Liver (tissue), 9 donors: ENCODE data around the gene RALGPS1. TPM values are rescaled to one million over a fixed set of nuclear protein-coding genes. Genes with fewer than 3 reads are reported as not detected.

Experiments
- DNase-seq: peaks from one replicate; pipeline ENCODE4 v3.0.0-alpha.2; 2017; ENCODE audit warnings: low spot score
- H3K27ac ChIP-seq, 2 donors: one replicate each; pipeline ENCODE4 v1.7.0; 2013; ENCODE audit warnings: inconsistent platforms in 2 of 2, low read length in 2 of 2, control low read depth in 1 of 2, low read depth in 1 of 2, mild to moderate bottlenecking in 1 of 2
- H3K27me3 ChIP-seq, 4 donors: one replicate each; pipeline versions ENCODE4 v1.6.1 to v1.7.0; 2013; ENCODE audit warnings: low read length in 3 of 4, inconsistent platforms in 1 of 4, mild to moderate bottlenecking in 1 of 4, moderate library complexity in 1 of 4; ENCODE audit not compliant: control insufficient read depth in 4 of 4, insufficient read depth in 4 of 4
- H3K36me3 ChIP-seq, 4 donors: one replicate each; pipeline versions ENCODE4 v1.6.1 to v1.7.0; 2013; ENCODE audit warnings: low read length in 3 of 4, mild to moderate bottlenecking in 3 of 4, low read depth in 1 of 4, moderate library complexity in 1 of 4; ENCODE audit not compliant: control insufficient read depth in 4 of 4, insufficient read depth in 3 of 4
- H3K4me1 ChIP-seq, 4 donors: one replicate each; pipeline versions ENCODE4 v1.6.1 to v1.7.0; 2013; ENCODE audit warnings: low read length in 3 of 4, mild to moderate bottlenecking in 3 of 4, moderate library complexity in 1 of 4; ENCODE audit not compliant: control insufficient read depth in 4 of 4, insufficient read depth in 4 of 4
- H3K4me3 ChIP-seq, 3 donors: one replicate each; pipeline versions ENCODE4 v1.6.1 to v1.7.0; 2013; ENCODE audit warnings: low read length in 3 of 3, control low read depth in 1 of 3, low read depth in 1 of 3, mild to moderate bottlenecking in 1 of 3
- H3K9ac ChIP-seq, 2 donors: one replicate each; pipeline ENCODE4 v1.7.0; 2013; ENCODE audit warnings: low read length in 2 of 2, mild to moderate bottlenecking in 2 of 2, moderate library complexity in 2 of 2, control low read depth in 1 of 2, low read depth in 1 of 2
- H3K9me3 ChIP-seq, 4 donors: one replicate each; pipeline versions ENCODE4 v1.6.1 to v1.7.0; 2013; ENCODE audit warnings: low read length in 3 of 4; ENCODE audit not compliant: control insufficient read depth in 4 of 4
- ATF3 ChIP-seq: IDR thresholded peaks from 2 replicates; pipeline ENCODE4 v1.6.1; 2016; ENCODE audit warnings: antibody characterized with exemption
- EGR1 ChIP-seq, 2 donors: IDR thresholded peaks; 2 replicates each; pipeline ENCODE4 v1.6.1; 2016 to 2018; ENCODE audit warnings: antibody characterized with exemption in 2 of 2, low read depth in 2 of 2
- FOXA1 ChIP-seq: IDR thresholded peaks from 2 replicates; pipeline ENCODE4 v1.6.1; 2016; ENCODE audit warnings: antibody characterized with exemption
- FOXA2 ChIP-seq: IDR thresholded peaks from 2 replicates; pipeline ENCODE4 v1.6.1; 2016; ENCODE audit warnings: antibody characterized with exemption
- GABPA ChIP-seq, 2 donors: IDR thresholded peaks in 1 of 2; conservative IDR thresholded peaks in 1 of 2; 2 replicates each; pipeline ENCODE4 v1.6.1; 2016; ENCODE audit warnings: antibody characterized with exemption in 2 of 2, mild to moderate bottlenecking in 1 of 2, moderate library complexity in 1 of 2
- HNF4A ChIP-seq, 2 donors: conservative IDR thresholded peaks; 2 replicates each; pipeline ENCODE4 v1.6.1; 2016; ENCODE audit warnings: antibody characterized with exemption in 2 of 2, mild to moderate bottlenecking in 2 of 2
- HNF4G ChIP-seq: IDR thresholded peaks from 2 replicates; pipeline ENCODE4 v1.6.1; 2016; ENCODE audit warnings: antibody characterized with exemption
- JUND ChIP-seq, 2 donors: IDR thresholded peaks; 2 replicates each; pipeline ENCODE4 v1.6.1; 2016; ENCODE audit warnings: antibody characterized with exemption in 2 of 2
- RAD21 ChIP-seq, 2 donors: IDR thresholded peaks; 2 replicates each; pipeline ENCODE4 v1.6.1; 2016; ENCODE audit warnings: antibody characterized with exemption in 2 of 2, mild to moderate bottlenecking in 2 of 2
- RXRA ChIP-seq, 2 donors: IDR thresholded peaks; 2 replicates each; pipeline ENCODE4 v1.6.1; 2017 to 2018; ENCODE audit warnings: antibody characterized with exemption in 2 of 2, mild to moderate bottlenecking in 1 of 2
- SP1 ChIP-seq: IDR thresholded peaks from 2 replicates; pipeline ENCODE4 v1.6.1; 2018; ENCODE audit warnings: antibody characterized with exemption, mild to moderate bottlenecking
- TAF1 ChIP-seq: conservative IDR thresholded peaks from 2 replicates; pipeline ENCODE4 v1.6.1; 2016; ENCODE audit warnings: antibody characterized with exemption, mild to moderate bottlenecking
- YY1 ChIP-seq: IDR thresholded peaks from 2 replicates; pipeline ENCODE4 v1.6.1; 2016; ENCODE audit warnings: antibody characterized with exemption, mild to moderate bottlenecking
- ZBTB33 ChIP-seq: IDR thresholded peaks from 2 replicates; pipeline ENCODE4 v1.6.1; 2016; ENCODE audit warnings: antibody characterized with exemption
- WGBS: extraction: QIAGEN DNeasy Blood & Tissue Kit; methylation state at CpG from one replicate; pipeline ENCODE4 v1.1.7; 2013; 5-methylcytosine and 5-hydroxymethylcytosine counted together
- polyA plus RNA-seq, 2 donors: library from polyadenylated mRNA; stranded (reverse) in 1 of 2; unstranded in 1 of 2; fragments of 200-250 nt in 1 of 2; fragments of >200 nt in 1 of 2; fragmentation: Nextera tagmentation in 1 of 2; extraction: Ambion mirVana in 1 of 2; gene quantifications; one replicate each; pipeline versions ENCODE4 v1.2.1 to v1.2.3, GENCODE V29; 2013 to 2015
- total RNA-seq, 2 donors: library from RNA; depleted of rRNA; stranded (reverse); fragments of >200 nt; gene quantifications; one replicate each; pipeline ENCODE4 v1.2.3, GENCODE V29; 2014
- TF ChIP-seq, protein P1 (sequence below): IDR thresholded peaks from 2 replicates; pipeline ENCODE4 v1.6.1; 2016; ENCODE audit warnings: antibody characterized with exemption, mild to moderate bottlenecking
- donor health status: healthy.
- donor health status: healthy.
- donor health status: healthy.
- donor health status: healthy.
- donor health status: healthy.

Gene RALGPS1
- total and polyA plus RNA-seq, 4 donors: 1.4 to 2.7 (median 2.0) TPM

- Histone ChIP-seq H3K9ac (no peak overlapping the region), H3K4me1 (no peaks in the 10 kb centered on the region), H3K27me3 (no peaks in the 10 kb centered on the region), H3K36me3 (no peaks in the 10 kb centered on the region), H3K27ac (no peak overlapping the region), H3K9me3 (no peaks in the 10 kb centered on the region), H3K4me3 (no peak overlapping the region)
- no peak for DNase-seq
- TF ChIP-seq HNF4G (no peak), GABPA (IDR thresholded peaks at IDR 0.05 in 1 of 2, conservative IDR thresholded peaks at IDR 0.05 in 1 of 2) (no peak), ZBTB33 (no peak), YY1 (no peak), FOXA2 (no peak), SP1 (no peak), FOXA1 (no peak)
- WGBS: 94% methylated on average over 2 of the region's 2 CpGs
Observed at GRCh38 chr9:127102788-127103187, 188.2 kb downstream of the RALGPS1 start.

DNA sequence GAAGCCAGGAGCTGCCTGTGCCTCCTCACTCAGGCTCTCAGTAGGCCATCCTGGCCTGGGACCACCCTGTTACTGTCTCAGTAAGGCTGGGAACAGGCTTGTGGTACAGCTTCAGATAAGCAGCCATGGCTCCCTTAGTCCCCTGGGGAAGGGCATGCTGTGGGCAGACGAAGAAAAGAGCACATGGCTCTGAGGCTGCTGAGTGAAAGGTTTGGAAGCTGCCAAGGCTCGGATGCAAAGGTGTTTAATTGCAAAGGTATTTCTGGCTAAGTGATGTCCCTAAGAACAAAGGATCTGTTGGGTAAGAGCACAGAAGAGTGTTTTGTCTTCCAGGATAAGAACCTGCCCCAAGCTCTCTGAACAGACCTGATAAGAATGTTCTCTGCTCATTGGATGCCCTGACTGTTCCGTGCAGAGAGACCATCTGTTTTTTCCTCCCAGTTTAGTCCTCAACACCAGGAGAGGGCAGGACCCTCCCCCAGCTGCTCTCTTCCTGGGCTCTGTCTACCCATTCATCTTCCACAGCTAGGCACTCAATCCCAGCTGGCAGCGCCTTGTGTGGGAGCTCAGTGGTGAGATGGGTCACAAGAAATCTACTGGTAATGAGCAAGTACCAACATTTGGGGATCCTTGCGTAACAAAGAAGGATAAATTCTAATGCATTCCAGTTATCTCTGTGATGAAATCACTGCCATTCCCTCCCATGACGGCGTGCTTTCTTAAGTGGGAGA, 190.2 kb downstream of the RALGPS1 start:
- Histone ChIP-seq H3K9me3 (no peaks in the 10 kb centered on the region), H3K36me3 (no peaks in the 10 kb centered on the region), H3K9ac (no peak overlapping the region), H3K4me3 (no peak overlapping the region), H3K27ac (no peak overlapping the region), H3K27me3 (no peaks in the 10 kb centered on the region), H3K4me1 (peaks cover 0 to 4% (median 1%) of the 10 kb centered on the region in 4 donors)
- DNase-seq: no peak
- WGBS: 96% methylated on average over 7 of the region's 7 CpGs
- TF ChIP-seq YY1: no peak
- TF ChIP-seq JUND (IDR thresholded peaks at IDR 0.05): no peak
- no peak for TF ChIP-seq ATF3
- no peak for TF ChIP-seq ZBTB33
- no peak for TF ChIP-seq RAD21 (IDR thresholded peaks at IDR 0.05)
- TF ChIP-seq EGR1 (IDR thresholded peaks at IDR 0.05; ENCODE audit: low read depth in 2 of 2): no peak
- no peak for TF ChIP-seq RXRA (IDR thresholded peaks at IDR 0.05)
- TF ChIP-seq SP1: no peak
- TF ChIP-seq FOXA1: no peak
- TF ChIP-seq, protein P1, sequence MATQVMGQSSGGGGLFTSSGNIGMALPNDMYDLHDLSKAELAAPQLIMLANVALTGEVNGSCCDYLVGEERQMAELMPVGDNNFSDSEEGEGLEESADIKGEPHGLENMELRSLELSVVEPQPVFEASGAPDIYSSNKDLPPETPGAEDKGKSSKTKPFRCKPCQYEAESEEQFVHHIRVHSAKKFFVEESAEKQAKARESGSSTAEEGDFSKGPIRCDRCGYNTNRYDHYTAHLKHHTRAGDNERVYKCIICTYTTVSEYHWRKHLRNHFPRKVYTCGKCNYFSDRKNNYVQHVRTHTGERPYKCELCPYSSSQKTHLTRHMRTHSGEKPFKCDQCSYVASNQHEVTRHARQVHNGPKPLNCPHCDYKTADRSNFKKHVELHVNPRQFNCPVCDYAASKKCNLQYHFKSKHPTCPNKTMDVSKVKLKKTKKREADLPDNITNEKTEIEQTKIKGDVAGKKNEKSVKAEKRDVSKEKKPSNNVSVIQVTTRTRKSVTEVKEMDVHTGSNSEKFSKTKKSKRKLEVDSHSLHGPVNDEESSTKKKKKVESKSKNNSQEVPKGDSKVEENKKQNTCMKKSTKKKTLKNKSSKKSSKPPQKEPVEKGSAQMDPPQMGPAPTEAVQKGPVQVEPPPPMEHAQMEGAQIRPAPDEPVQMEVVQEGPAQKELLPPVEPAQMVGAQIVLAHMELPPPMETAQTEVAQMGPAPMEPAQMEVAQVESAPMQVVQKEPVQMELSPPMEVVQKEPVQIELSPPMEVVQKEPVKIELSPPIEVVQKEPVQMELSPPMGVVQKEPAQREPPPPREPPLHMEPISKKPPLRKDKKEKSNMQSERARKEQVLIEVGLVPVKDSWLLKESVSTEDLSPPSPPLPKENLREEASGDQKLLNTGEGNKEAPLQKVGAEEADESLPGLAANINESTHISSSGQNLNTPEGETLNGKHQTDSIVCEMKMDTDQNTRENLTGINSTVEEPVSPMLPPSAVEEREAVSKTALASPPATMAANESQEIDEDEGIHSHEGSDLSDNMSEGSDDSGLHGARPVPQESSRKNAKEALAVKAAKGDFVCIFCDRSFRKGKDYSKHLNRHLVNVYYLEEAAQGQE: no peak
- TF ChIP-seq HNF4G: no peak
- no peak for TF ChIP-seq TAF1
- no peak for TF ChIP-seq HNF4A (conservative IDR thresholded peaks at IDR 0.05)
- TF ChIP-seq FOXA2: no peak
